Raji (cell line): ENCODE measurements around the gene PLA2G2D.

ENCODE experiments used
- POLR2A ChIP-seq: IDR thresholded peaks from 2 replicates; pipeline ENCODE4 v1.6.1; 2011; ENCODE audit warnings: low read depth, low read length, control low read depth; ENCODE audit not compliant: insufficient read depth

The PLA2G2D gene

DNA sequence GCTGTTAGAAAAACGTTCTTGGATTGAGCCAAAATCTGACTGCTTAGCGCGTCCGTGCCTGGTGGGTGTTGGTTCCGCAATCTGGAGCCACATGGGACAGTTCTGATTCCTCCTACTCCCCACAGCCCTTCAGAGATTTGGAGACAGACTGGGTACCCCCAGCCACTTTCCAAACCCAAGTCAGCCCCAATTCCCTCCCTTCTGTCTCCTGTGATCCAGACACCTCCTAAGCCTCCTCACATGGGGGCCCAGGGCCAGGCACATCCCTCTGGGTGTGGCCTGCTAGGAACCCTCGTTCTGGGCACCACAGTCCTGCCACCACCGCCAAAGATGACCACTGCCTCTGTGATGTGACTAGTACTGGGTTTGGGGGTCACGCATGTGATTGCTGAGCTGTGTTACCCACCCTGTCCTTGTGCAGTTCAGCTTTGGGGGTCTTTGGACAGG is 44.6 kb downstream of the PLA2G2D start:
- TF ChIP-seq POLR2A = no peak

DNA sequence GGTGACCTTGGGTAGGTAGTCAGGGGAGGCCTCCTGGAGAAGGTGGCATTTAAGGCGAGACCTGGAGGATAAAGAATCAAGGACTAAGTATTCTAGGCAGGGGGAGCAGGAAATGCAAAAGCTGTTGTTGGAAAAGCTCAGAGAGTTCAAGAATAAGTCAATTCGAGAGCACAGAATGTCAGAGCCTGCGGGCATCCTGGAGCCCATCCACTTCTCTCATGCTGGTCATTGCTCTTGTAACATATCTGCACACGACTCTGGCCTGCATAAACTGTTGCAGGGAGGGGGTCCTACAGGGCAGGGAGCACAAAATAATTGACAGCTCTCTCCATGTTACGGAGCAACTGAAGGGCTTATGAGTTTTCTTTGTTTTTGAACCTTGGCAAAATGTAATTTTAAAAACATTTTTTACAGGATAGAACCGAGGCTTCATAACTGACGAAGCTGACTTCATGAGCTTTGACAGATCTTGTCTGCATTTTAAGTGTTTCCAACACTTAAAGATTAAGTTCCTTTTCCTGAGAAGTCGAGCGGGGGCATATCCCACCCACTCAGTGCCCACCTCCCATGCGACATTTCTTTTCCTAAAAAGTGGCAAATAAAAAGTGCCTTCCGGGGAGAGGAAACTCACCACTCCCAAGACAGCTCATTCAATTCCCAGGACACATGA is 45.1 kb downstream of the PLA2G2D start:
- TF ChIP-seq POLR2A = no peak

GRCh38 chr1:20073256-20073655 is 46.1 kb downstream of the PLA2G2D start:
- TF ChIP-seq POLR2A = no peak

DNA sequence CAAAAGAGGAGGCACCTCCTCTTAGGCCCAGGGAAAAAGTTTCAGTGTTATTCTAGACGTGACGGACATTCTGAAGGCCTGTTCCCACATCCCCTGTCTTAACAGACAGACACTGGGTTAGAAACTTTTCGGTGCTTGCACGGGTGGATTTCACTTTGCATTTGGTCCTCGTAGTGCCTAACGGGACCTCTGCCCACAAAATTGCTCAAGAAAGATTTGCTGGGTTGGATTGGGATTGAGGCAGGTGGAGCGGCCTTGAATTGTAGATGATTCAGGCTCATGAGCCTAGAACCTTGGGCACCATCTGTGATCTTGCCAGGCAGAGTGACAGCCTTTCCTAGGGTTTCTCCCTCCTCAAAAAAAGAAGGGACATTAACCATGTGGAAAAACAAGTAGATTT is 46.6 kb downstream of the PLA2G2D start:
- TF ChIP-seq POLR2A = no peak

GRCh38 chr1:20071416-20071815 is 47.9 kb downstream of the PLA2G2D start:
- no peak for TF ChIP-seq POLR2A

GRCh38 chr1:20070357-20070756 is 49.0 kb downstream of the PLA2G2D start:
- no peak for TF ChIP-seq POLR2A

DNA sequence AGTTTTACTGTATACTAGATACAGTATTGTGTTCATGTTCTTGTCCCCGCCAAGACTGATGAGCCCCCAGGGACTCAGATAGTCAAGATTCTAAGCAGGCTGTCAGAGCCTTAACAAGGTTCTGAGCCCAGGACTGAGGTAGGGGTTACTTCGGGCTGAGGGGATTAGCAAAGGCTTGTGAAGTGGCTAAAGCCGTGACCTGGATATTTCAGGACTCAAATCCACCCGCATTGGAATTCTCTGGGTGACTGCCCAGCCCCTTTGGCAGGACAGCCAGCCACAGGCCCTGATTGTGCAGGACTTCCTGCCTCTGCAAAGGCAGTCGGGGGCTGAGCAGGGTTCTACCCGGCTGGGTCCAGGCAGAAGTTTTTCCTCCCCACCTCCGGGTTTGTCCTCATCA is 49.5 kb downstream of the PLA2G2D start, which contains the start of gene PLA2G5:
Gene PLA2G5, plus strand, starts transcription at position 321 of the 400 bp plus-strand sequence. CDS start 14,637 bp downstream, outside the sequence.
- no peak for TF ChIP-seq POLR2A

GRCh38 chr1:20068722-20069121 is 50.6 kb downstream of the PLA2G2D start:
- no peak for TF ChIP-seq POLR2A

GRCh38 chr1:20063861-20064292 is 55.5 kb downstream of the PLA2G2D start:
- TF ChIP-seq POLR2A = no peak
